ENCODE data around the gene PTPRF.
A peak's percentile ranks its signal among the peaks of the same experiment; 100 is the strongest.

Gene PTPRF

GRCh38 chr1:43522776-43523480, 7.8 kb upstream of the PTPRF start:
- Mint-ChIP-seq H3K4me3 (no peak overlapping the region), H3K36me3 (no peaks in the 10 kb centered on the region), H3K27ac (no peak overlapping the region), H3K9me3 (no peaks in the 10 kb centered on the region), H3K27me3 (peaks cover 30% of the 10 kb centered on the region), H3K4me1 (no peaks in the 10 kb centered on the region)
- DNase-seq (ENCODE audit: low spot score in 2 of 2) (no peak), ATAC-seq (ENCODE audit: low read depth) (no peak)

- ATAC-seq (ENCODE audit: low read depth) (no peak), DNase-seq (ENCODE audit: low spot score in 2 of 2) (no peak)
- no peaks in the 10 kb centered on the region for H3K9me3 Mint-ChIP-seq
- H3K4me3 Mint-ChIP-seq: no peak overlapping the region
- no peaks in the 10 kb centered on the region for H3K36me3 Mint-ChIP-seq
- peaks cover 30% of the 10 kb centered on the region for H3K27me3 Mint-ChIP-seq
- H3K27ac Mint-ChIP-seq: no peak overlapping the region
- H3K4me1 Mint-ChIP-seq: no peaks in the 10 kb centered on the region
These were observed 5.9 kb upstream of the PTPRF start for GRCh38 chr1:43524804-43525203.

DNA sequence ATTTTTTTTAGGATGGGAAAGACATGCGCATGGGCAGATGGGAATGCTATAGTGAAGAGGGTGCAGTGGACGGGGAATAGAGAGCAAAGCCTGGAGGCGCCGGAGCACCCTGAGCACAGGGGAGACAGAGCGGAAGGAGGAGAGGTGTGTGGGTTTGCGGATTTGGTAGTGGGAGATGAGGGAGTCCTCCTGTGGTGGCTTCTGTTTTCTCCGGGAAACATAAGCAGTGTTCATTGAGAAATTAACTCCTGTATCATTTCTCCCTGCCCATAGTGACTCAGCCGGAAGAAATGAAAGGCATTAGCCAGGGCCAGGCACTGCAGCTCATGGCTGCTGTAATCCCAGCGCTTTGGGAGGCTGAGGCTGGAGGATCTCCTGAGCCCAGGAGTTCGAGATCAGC, 4.7 kb upstream of the PTPRF start:
- peaks cover 34% of the 10 kb centered on the region for H3K27me3 Mint-ChIP-seq
- ATAC-seq (ENCODE audit: low read depth): no peak
- H3K36me3 Mint-ChIP-seq: no peaks in the 10 kb centered on the region

DNA sequence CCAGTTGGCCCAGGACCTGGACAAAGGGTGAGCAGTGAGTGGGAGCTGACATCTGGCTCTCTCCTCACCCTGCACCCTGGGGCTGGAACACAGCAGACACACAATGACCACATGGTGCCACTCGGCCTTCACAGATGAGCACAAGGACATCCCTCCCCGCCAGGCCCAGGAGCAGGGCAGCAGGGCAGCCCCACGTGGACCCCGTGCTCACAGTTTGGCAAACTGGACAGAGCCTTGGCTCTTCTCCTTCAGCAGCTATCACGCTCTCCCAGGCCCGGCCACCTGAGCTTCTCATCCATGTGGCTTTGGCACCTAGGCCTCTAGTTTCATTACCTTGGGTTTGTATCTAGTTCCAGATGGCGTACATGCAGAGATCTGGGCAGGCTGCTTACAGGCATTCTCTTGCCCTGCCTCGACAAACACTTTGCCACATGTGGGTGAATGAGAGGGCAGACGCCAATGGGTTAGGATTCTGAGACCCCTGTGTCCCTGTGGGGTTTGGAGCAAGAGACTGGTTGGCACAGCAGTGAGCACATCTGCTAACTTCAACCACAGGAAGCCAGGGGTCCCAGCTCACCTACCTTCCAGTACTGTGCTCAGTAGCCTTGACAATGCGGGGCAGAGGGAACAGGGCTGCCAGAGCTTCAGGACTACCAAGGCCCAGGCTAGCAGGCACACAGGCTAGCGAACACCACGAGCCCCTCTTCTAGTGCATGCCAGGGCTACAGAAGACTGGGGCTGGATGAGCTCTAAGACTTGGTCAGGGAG, 3.4 kb upstream of the PTPRF start:
- Mint-ChIP-seq H3K4me1 (peaks cover 10% of the 10 kb centered on the region), H3K27ac (no peak overlapping the region), H3K9me3 (no peaks in the 10 kb centered on the region), H3K36me3 (peaks cover 4% of the 10 kb centered on the region), H3K4me3 (no peak overlapping the region), H3K27me3 (peaks cover 37% of the 10 kb centered on the region)
- DNase-seq (ENCODE audit: low spot score in 2 of 2): no peak
- ATAC-seq (ENCODE audit: low read depth): no peak

More for the DNA sequence above, 4.7 kb upstream of the PTPRF start:
- DNase-seq (ENCODE audit: low spot score in 2 of 2): no peak
- peaks cover 6% of the 10 kb centered on the region for H3K4me1 Mint-ChIP-seq
- no peaks in the 10 kb centered on the region for H3K9me3 Mint-ChIP-seq
- H3K27ac Mint-ChIP-seq: no peak overlapping the region
- no peak overlapping the region for H3K4me3 Mint-ChIP-seq

DNA sequence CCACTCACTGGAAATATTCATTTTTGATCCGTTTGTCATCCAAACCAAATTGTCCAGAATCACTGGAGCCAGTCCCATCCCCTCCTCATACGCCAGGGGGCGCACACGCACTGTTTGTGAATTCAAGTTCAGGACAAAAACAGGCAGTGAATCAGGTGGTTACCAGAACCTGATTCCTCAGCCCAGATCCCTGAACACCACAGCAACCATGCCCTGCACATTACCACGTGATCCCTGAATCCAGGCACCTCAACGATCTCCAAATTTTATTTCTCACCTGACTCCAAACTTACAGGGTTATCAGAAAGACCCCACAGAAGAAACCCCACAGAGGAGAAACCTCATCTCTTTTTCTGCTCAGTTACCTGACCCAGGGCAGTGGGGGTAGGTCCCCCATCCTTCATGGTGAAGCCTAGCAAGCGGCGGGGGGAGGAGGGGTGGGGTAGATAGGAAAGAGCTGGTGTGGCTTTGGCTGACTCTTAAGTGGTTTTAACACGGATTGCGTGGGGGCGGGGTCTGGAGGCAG, 1.4 kb upstream of the PTPRF start:
- DNase-seq (ENCODE audit: low spot score in 2 of 2) (peak; percentile 73 to 81), ATAC-seq (ENCODE audit: low read depth) (peak; percentile 79)
- Mint-ChIP-seq H3K4me1 (peaks cover 10% of the 10 kb centered on the region), H3K9me3 (no peaks in the 10 kb centered on the region), H3K27me3 (peaks cover 38% of the 10 kb centered on the region), H3K36me3 (peaks cover 4% of the 10 kb centered on the region), H3K27ac (no peak overlapping the region), H3K4me3 (no peak overlapping the region)

DNA sequence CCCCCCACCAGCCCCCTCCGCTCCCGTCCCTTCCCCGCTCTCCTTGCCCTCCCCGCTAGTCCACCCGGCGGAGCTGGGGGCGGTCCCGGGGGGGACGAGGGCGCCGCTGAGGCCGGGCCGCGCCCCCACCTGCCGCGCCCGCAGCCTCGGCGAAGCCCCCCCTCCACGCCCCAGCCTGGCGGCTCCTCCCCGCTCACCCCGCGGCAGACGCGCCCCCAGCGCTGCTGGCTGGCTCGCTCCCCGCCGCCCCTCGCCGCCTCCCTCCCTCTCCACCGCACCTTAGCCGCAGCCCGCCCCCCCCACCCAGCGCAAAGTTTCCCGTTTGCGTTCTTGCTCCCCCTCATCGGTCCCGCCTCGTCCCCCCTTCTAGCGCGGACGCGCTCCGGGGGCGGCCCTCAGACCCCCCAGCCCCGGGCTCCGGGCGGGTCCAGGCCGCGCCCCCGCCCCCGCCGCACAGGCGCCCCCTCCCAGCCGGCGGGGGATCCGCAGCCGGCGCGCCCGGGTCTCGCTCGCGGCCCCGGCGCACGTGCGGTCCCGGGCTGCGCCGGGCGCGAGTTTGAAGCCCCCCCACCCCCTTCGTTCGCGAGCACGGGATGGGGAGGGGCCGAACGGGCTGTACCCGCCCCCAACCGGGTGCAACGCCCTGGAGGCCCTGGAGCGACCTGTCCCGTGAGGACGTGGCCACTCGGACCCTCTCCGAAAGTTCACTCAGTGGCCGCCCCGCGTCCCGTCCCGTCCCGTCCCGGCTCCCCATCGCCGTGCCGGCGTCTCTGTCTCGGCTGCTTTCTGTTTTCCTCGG, 623 bp downstream of the PTPRF start:
- no peak for DNase-seq (ENCODE audit: low spot score in 2 of 2)
- Mint-ChIP-seq H3K9me3 (no peaks in the 10 kb centered on the region), H3K4me3 (peak overlapping the region; percentile 94), H3K27ac (peak overlapping the region; percentile 14), H3K36me3 (peaks cover 4% of the 10 kb centered on the region), H3K27me3 (peaks cover 32% of the 10 kb centered on the region), H3K4me1 (peaks cover 10% of the 10 kb centered on the region)
- ATAC-seq (ENCODE audit: low read depth): peak; percentile 20

GRCh38 chr1:43531906-43532584, 1.4 kb downstream of the PTPRF start:
- H3K4me1 Mint-ChIP-seq: peaks cover 10% of the 10 kb centered on the region
- peak overlapping the region; percentile 14 for H3K27ac Mint-ChIP-seq
- H3K4me3 Mint-ChIP-seq: peak overlapping the region; percentile 94
- DNase-seq (ENCODE audit: low spot score in 2 of 2): no peak
- H3K9me3 Mint-ChIP-seq: no peaks in the 10 kb centered on the region
- ATAC-seq (ENCODE audit: low read depth): no peak
- peaks cover 4% of the 10 kb centered on the region for H3K36me3 Mint-ChIP-seq
- peaks cover 32% of the 10 kb centered on the region for H3K27me3 Mint-ChIP-seq

- peak overlapping the region; percentile 94 for H3K4me3 Mint-ChIP-seq
- peaks cover 10% of the 10 kb centered on the region for H3K4me1 Mint-ChIP-seq
- no peaks in the 10 kb centered on the region for H3K9me3 Mint-ChIP-seq
- H3K27ac Mint-ChIP-seq: no peak overlapping the region
- H3K27me3 Mint-ChIP-seq: peaks cover 35% of the 10 kb centered on the region
- ATAC-seq (ENCODE audit: low read depth) (no peak), DNase-seq (ENCODE audit: low spot score in 2 of 2) (no peak)
- peaks cover 4% of the 10 kb centered on the region for H3K36me3 Mint-ChIP-seq
These were observed 2.0 kb downstream of the PTPRF start for GRCh38 chr1:43532716-43533115.

DNA sequence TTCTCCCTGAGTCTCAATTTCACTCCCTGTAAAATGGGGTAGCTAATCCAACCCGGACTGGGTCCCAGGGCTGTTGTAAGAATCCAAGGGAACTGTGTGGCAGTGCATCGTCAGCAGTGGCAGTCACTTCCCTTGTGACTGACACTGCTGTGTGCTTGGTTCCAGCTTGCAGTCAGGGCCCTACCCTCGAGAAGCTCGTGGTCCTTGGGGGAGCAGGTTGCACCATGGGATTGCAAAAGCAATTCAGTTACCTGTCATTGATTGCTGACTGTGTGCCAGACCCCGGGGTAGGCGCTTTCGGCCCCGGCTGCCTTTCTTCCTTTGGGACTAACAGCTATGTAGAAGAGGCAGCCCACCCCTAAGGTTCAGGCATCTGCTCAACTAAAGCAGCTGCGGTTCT, 2.9 kb downstream of the PTPRF start:
- DNase-seq (ENCODE audit: low spot score in 2 of 2) (no peak), ATAC-seq (ENCODE audit: low read depth) (no peak)
- Mint-ChIP-seq H3K4me3 (no peak overlapping the region), H3K9me3 (no peaks in the 10 kb centered on the region), H3K27ac (no peak overlapping the region), H3K4me1 (peaks cover 10% of the 10 kb centered on the region), H3K27me3 (peaks cover 39% of the 10 kb centered on the region), H3K36me3 (peaks cover 4% of the 10 kb centered on the region)

GRCh38 chr1:43534256-43534655, 3.6 kb downstream of the PTPRF start:
- H3K27me3 Mint-ChIP-seq: peaks cover 41% of the 10 kb centered on the region
- H3K36me3 Mint-ChIP-seq: peaks cover 4% of the 10 kb centered on the region
- H3K4me1 Mint-ChIP-seq: peaks cover 10% of the 10 kb centered on the region
- H3K9me3 Mint-ChIP-seq: no peaks in the 10 kb centered on the region
- H3K27ac Mint-ChIP-seq: no peak overlapping the region
- ATAC-seq (ENCODE audit: low read depth): no peak
- no peak overlapping the region for H3K4me3 Mint-ChIP-seq
- no peak for DNase-seq (ENCODE audit: low spot score in 2 of 2)

DNA sequence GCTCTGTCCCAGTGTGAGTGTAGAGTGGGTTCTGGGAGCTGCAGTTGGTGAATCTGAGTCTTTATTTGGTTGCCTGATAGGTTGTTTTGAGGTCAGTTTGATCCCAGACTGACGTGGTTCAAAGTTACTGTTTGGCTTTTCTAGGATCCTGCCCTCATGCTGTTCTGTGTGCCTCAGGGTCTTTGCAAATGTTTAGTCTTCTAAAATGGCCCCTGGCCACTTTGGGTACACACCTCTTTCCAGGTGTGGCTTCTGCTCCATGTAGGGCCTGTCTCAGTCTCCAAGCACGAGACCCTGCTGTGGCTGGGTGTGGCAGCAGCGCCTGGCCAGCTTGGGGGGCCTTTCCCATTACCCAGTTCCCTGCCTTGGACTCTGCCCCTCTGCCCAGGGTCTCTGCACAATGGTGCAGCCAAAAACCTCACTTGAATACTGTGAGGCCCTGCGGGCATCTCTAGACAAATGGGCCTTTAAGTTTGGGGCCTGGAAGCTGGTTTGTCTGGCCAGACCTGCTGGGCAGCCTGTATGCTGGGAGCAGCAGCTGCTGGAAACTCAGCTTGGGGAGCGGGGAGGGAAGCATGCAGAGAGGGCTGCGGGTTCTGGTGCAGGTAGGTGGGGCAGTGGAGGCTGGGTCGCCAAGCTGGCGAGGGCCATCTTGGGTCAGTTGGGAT, 5.6 kb downstream of the PTPRF start:
- Mint-ChIP-seq H3K36me3 (peaks cover 4% of the 10 kb centered on the region), H3K4me1 (peaks cover 4% of the 10 kb centered on the region), H3K4me3 (no peak overlapping the region), H3K27ac (no peak overlapping the region), H3K27me3 (peaks cover 32% of the 10 kb centered on the region), H3K9me3 (no peaks in the 10 kb centered on the region)
- DNase-seq (ENCODE audit: low spot score in 2 of 2) (no peak), ATAC-seq (ENCODE audit: low read depth) (no peak)

DNA sequence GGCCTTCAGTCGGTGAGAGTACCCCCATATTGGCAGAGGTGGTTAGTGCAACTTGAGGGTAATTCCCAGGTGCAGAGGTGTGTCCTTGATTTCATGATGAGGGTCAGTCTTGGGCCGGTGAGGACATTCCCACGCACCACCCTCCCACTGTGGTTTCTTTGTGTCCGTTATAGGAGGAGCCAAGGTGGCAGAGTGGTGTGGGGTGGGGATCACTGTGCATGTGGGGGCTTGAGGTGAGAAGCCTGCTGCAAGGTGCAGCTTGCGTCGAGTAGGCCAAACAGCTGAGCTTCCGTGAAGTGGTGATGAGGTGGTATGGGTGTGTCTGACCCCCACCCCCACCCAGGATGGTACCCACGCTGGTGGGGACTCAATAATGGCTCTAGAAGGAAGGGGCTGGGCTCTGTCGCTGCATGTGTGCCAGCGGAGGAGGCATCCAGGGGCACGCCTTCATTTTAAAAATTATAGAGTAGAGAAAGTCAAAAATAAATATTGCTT, 6.2 kb downstream of the PTPRF start:
- Mint-ChIP-seq H3K27me3 (peaks cover 29% of the 10 kb centered on the region), H3K4me1 (peaks cover 2% of the 10 kb centered on the region), H3K27ac (no peak overlapping the region), H3K9me3 (no peaks in the 10 kb centered on the region), H3K36me3 (peaks cover under 1% of the 10 kb centered on the region), H3K4me3 (no peak overlapping the region)
- ATAC-seq (ENCODE audit: low read depth): no peak
- no peak for DNase-seq (ENCODE audit: low spot score in 2 of 2)
